ENCODE data around the gene CRTC1. TPM values are rescaled to one million over a fixed set of nuclear protein-coding genes. Genes with fewer than 3 reads are reported as not detected.

Gene CRTC1
- total RNA-seq, 2 experiments from 2014 or later = 10.2 to 10.3 TPM

- no peak for DNase-seq
- Mint-ChIP-seq H3K4me1 (no peaks in the 10 kb centered on the region), H3K36me3 (ENCODE audit: low read depth) (no peaks in the 10 kb centered on the region), H3K4me3 (no peak overlapping the region), H3K27me3 (no peaks in the 10 kb centered on the region), H3K27ac (no peak overlapping the region), H3K9me3 (no peaks in the 10 kb centered on the region)
- CTCF ChIA-PET = no interaction called here
- POLR2A ChIA-PET = no interaction called here
Observed at GRCh38 chr19:18735752-18736151, 52.3 kb downstream of the CRTC1 start.

- no peak for DNase-seq
- Mint-ChIP-seq H3K36me3 (ENCODE audit: low read depth) (no peaks in the 10 kb centered on the region), H3K4me3 (no peak overlapping the region), H3K27me3 (no peaks in the 10 kb centered on the region), H3K9me3 (no peaks in the 10 kb centered on the region), H3K27ac (no peak overlapping the region), H3K4me1 (no peaks in the 10 kb centered on the region)
- ChIA-PET CTCF (no interaction called here), POLR2A (no interaction called here)
Observed at GRCh38 chr19:18736415-18737336, 53.2 kb downstream of the CRTC1 start.

- no peaks in the 10 kb centered on the region for H3K36me3 Mint-ChIP-seq (ENCODE audit: low read depth)
- no peaks in the 10 kb centered on the region for H3K9me3 Mint-ChIP-seq
- H3K4me3 Mint-ChIP-seq = no peak overlapping the region
- POLR2A ChIA-PET = no interaction called here
- DNase-seq = no peak
- no peaks in the 10 kb centered on the region for H3K4me1 Mint-ChIP-seq
- H3K27me3 Mint-ChIP-seq = no peaks in the 10 kb centered on the region
- CTCF ChIA-PET = no interaction called here
- no peak overlapping the region for H3K27ac Mint-ChIP-seq
Observed at GRCh38 chr19:18737337-18737953, 54.0 kb downstream of the CRTC1 start.

- H3K4me3 Mint-ChIP-seq = no peak overlapping the region
- ChIA-PET CTCF (no interaction called here), POLR2A (no interaction called here)
Observed at GRCh38 chr19:18737954-18738351, 54.5 kb downstream of the CRTC1 start.

GRCh38 chr19:18738961-18739690 is 55.6 kb downstream of the CRTC1 start:
- Mint-ChIP-seq H3K36me3 (ENCODE audit: low read depth) (no peaks in the 10 kb centered on the region), H3K27ac (no peak overlapping the region), H3K27me3 (no peaks in the 10 kb centered on the region), H3K4me3 (no peak overlapping the region), H3K9me3 (no peaks in the 10 kb centered on the region), H3K4me1 (no peaks in the 10 kb centered on the region)
- ChIA-PET CTCF (interaction anchor here (0.6 to 0.8 kb wide), 2 partner anchors 9 to 57 kb away, joined by 3 read pairs; no protein-coding TSS in a partner anchor), POLR2A (no interaction called here)
- no peak for DNase-seq

More at GRCh38 chr19:18737954-18738351, 54.5 kb downstream of the CRTC1 start:
- no peak for DNase-seq
- H3K27me3 Mint-ChIP-seq = no peaks in the 10 kb centered on the region
- H3K36me3 Mint-ChIP-seq (ENCODE audit: low read depth) = no peaks in the 10 kb centered on the region
- no peaks in the 10 kb centered on the region for H3K9me3 Mint-ChIP-seq
- H3K27ac Mint-ChIP-seq = no peak overlapping the region
- H3K4me1 Mint-ChIP-seq = no peaks in the 10 kb centered on the region

- ChIA-PET CTCF (interaction anchor here (0.6 to 1.3 kb wide), 2 partner anchors 17 to 1406 kb away, joined by 3 to 4 read pairs; no protein-coding TSS in a partner anchor), POLR2A (no interaction called here)
- Mint-ChIP-seq H3K36me3 (ENCODE audit: low read depth) (no peaks in the 10 kb centered on the region), H3K4me1 (no peaks in the 10 kb centered on the region), H3K27me3 (no peaks in the 10 kb centered on the region), H3K9me3 (no peaks in the 10 kb centered on the region), H3K4me3 (no peak overlapping the region), H3K27ac (no peak overlapping the region)
- no peak for DNase-seq
Observed at GRCh38 chr19:18741124-18742121, 57.9 kb downstream of the CRTC1 start.

GRCh38 chr19:18742324-18742723 is 58.8 kb downstream of the CRTC1 start:
- H3K27me3 Mint-ChIP-seq = no peaks in the 10 kb centered on the region
- H3K9me3 Mint-ChIP-seq = no peaks in the 10 kb centered on the region
- POLR2A ChIA-PET = no interaction called here
- H3K36me3 Mint-ChIP-seq (ENCODE audit: low read depth) = no peaks in the 10 kb centered on the region
- no peak overlapping the region for H3K27ac Mint-ChIP-seq
- no peaks in the 10 kb centered on the region for H3K4me1 Mint-ChIP-seq
- CTCF ChIA-PET = interaction anchor here (1.3 kb wide), 1 partner anchor 18 kb away, joined by 3 read pairs; no protein-coding TSS in a partner anchor
- H3K4me3 Mint-ChIP-seq = no peak overlapping the region
- no peak for DNase-seq

- no peaks in the 10 kb centered on the region for H3K36me3 Mint-ChIP-seq (ENCODE audit: low read depth)
- POLR2A ChIA-PET = no interaction called here
- no peak overlapping the region for H3K4me3 Mint-ChIP-seq
- DNase-seq = no peak
- no peaks in the 10 kb centered on the region for H3K4me1 Mint-ChIP-seq
- no peaks in the 10 kb centered on the region for H3K27me3 Mint-ChIP-seq
- CTCF ChIA-PET = interaction anchor here (1.3 kb wide), 1 partner anchor 18 kb away, joined by 3 read pairs; no protein-coding TSS in a partner anchor
- H3K9me3 Mint-ChIP-seq = no peaks in the 10 kb centered on the region
- H3K27ac Mint-ChIP-seq = no peak overlapping the region
Observed at GRCh38 chr19:18742838-18743783, 59.6 kb downstream of the CRTC1 start.

- Mint-ChIP-seq H3K27ac (no peak overlapping the region), H3K27me3 (no peaks in the 10 kb centered on the region), H3K4me3 (no peak overlapping the region), H3K9me3 (no peaks in the 10 kb centered on the region), H3K4me1 (no peaks in the 10 kb centered on the region), H3K36me3 (ENCODE audit: low read depth) (no peaks in the 10 kb centered on the region)
- no peak for DNase-seq
- CTCF ChIA-PET = no interaction called here
- POLR2A ChIA-PET = no interaction called here
Observed at GRCh38 chr19:18743784-18744418, 60.4 kb downstream of the CRTC1 start.

- no peaks in the 10 kb centered on the region for H3K27me3 Mint-ChIP-seq
- ChIA-PET POLR2A (interaction anchor here (0.6 kb wide), 1 partner anchor 9 kb away, joined by 4 read pairs; no protein-coding TSS in a partner anchor), CTCF (no interaction called here)
- no peak for DNase-seq
- H3K4me1 Mint-ChIP-seq = no peaks in the 10 kb centered on the region
- H3K4me3 Mint-ChIP-seq = no peak overlapping the region
- no peaks in the 10 kb centered on the region for H3K36me3 Mint-ChIP-seq (ENCODE audit: low read depth)
- H3K27ac Mint-ChIP-seq = no peak overlapping the region
- H3K9me3 Mint-ChIP-seq = no peaks in the 10 kb centered on the region
Observed at GRCh38 chr19:18745012-18745735, 61.7 kb downstream of the CRTC1 start.

All from activated CD4-positive, alpha-beta T cell treated with anti-CD3 and anti-CD28 coated beads, Interleukin-2, amount 10 ng/mL, durations not matched to agents 7 days and 5 days (primary cell).